HepG2 (cell line): ENCODE data around the gene WDR41. TPM values are rescaled to one million over a fixed set of nuclear protein-coding genes. Genes with fewer than 3 reads are reported as not detected.

Source experiments
- ATAC-seq: fragments of 200-7000 bp; cut with Tn5 transposase; 3 replicates; pipeline ENCODE4 v1.9.1; 2020; ENCODE audit warnings: mild to moderate bottlenecking, moderate library complexity
- BruUV-seq: library from RNA; stranded (reverse); fragments of 400-500 nt; replicated peaks from 2 replicates; lab custom pipeline; 2021; lab: Mats Ljungman, UMichigan
- CTCF ChIA-PET: fragments of 300-600 bp; formaldehyde crosslinking; extraction: SDS; loops from one replicate; lab custom pipeline; 2021; ENCODE audit warnings: low total read pairs, inconsistent platforms, low intra/inter-chr PET ratio; lab: Yijun Ruan, JAX
- POLR2A ChIA-PET: fragments of 350-600 bp; sonication (Branson Sonifier 250); formaldehyde crosslinking; loops from one replicate; lab custom pipeline; 2020; ENCODE audit warnings: antibody characterized with exemption, inconsistent platforms; lab: Yijun Ruan, JAX
- DNase-seq: peaks from one replicate; pipeline ENCODE4 v3.0.0-alpha.2; 2015; ENCODE audit warnings: low spot score
- FAIRE-seq: peaks from 3 replicates; lab custom pipeline; 2011; peaks lifted over from hg19 to GRCh38; lab: Jason Lieb, UNC
- H2AFZ ChIP-seq: one replicate; pipeline ENCODE4 v1.6.1; 2011; ENCODE audit warnings: low read length, inconsistent platforms
- H3K27ac ChIP-seq: fragments of 300-600 bp; 3 replicates; pipeline ENCODE4 v1.8.0; 2011; ENCODE audit warnings: mixed run types, mild to moderate bottlenecking, mixed read lengths, low read length, inconsistent platforms; ENCODE audit not compliant: insufficient read depth; ENCODE audit errors: extremely low read length
- H3K27me3 ChIP-seq, 2 experiments: fragments of 200-600 bp in 1 of 2; 2 replicates in 1 of 2; 3 replicates in 1 of 2; pipeline versions ENCODE4 v1.6.0 to v1.8.0; 2011; ENCODE audit warnings: low read length in 2 of 2, mild to moderate bottlenecking in 2 of 2, moderate library complexity in 2 of 2, inconsistent platforms in 1 of 2; ENCODE audit not compliant: insufficient read depth in 2 of 2, control insufficient read depth in 1 of 2
- H3K36me3 ChIP-seq, 2 experiments: fragments of 200-600 bp in 1 of 2; replicated peaks in 1 of 2; 2 replicates in 1 of 2; 3 replicates in 1 of 2; pipeline versions ENCODE4 v1.5.1 to v1.8.0; 2011; ENCODE audit warnings: low read length in 2 of 2, inconsistent platforms in 1 of 2; ENCODE audit not compliant: insufficient read depth in 2 of 2, control insufficient read depth in 1 of 2
- H3K4me1 ChIP-seq: 2 replicates; pipeline ENCODE4 v1.5.1; 2012; ENCODE audit warnings: low read length, inconsistent platforms; ENCODE audit not compliant: insufficient read depth
- H3K4me2 ChIP-seq: 2 replicates; pipeline ENCODE4 v1.6.0; 2011; ENCODE audit warnings: low read depth, low read length, inconsistent platforms
- H3K4me3 ChIP-seq, 3 experiments: fragments of 200-600 bp in 1 of 3; sonication (generic), shearing (Covaris generic) in 1 of 3; replicated peaks in 1 of 3; 2 replicates each; pipeline ENCODE4 v1.5.1; 2011 to 2016; ENCODE audit warnings: low read length in 3 of 3, inconsistent platforms in 2 of 3, low read depth in 2 of 3, mild to moderate bottlenecking in 2 of 3, control low read depth in 1 of 3, mixed read lengths in 1 of 3; ENCODE audit not compliant: insufficient read depth in 1 of 3
- H3K79me2 ChIP-seq: one replicate; pipeline ENCODE4 v1.6.1; 2011; ENCODE audit warnings: low read length, inconsistent platforms; ENCODE audit not compliant: insufficient read depth
- H3K9ac ChIP-seq: 2 replicates; pipeline ENCODE4 v1.6.0; 2011; ENCODE audit warnings: mild to moderate bottlenecking, low read depth, low read length, inconsistent platforms; ENCODE audit not compliant: insufficient read depth
- H3K9me3 ChIP-seq: 2 replicates; pipeline ENCODE4 v1.5.1; 2012; ENCODE audit warnings: mild to moderate bottlenecking, low read length
- H4K20me1 ChIP-seq: 2 replicates; pipeline ENCODE4 v1.6.0; 2011; ENCODE audit warnings: inconsistent platforms, mild to moderate bottlenecking, low read length, moderate library complexity; ENCODE audit not compliant: insufficient read depth
- ATF7-NPFF ChIP-seq: sonication (generic); formaldehyde crosslinking; IDR thresholded peaks from 2 replicates; pipeline ENCODE4 v1.8.1; 2023; ENCODE audit warnings: mild to moderate bottlenecking, low read depth, missing genetic modification reagents, moderate library complexity
- FOXA3 ChIP-seq: IDR thresholded peaks from 2 replicates; pipeline ENCODE4 v1.6.1; 2016; ENCODE audit warnings: missing genetic modification reagents, missing compliant biosample characterization
- MYC ChIP-seq: sonication (generic); formaldehyde crosslinking; IDR thresholded peaks from 2 replicates; pipeline ENCODE4 v1.9.0; 2021; ENCODE audit warnings: missing genetic modification reagents, borderline replicate concordance
- PRPF4 ChIP-seq: fragments of 200-400 bp; formaldehyde crosslinking; IDR thresholded peaks from 2 replicates; pipeline ENCODE4 v1.6.1; 2016; ENCODE audit warnings: low read length, low read depth; ENCODE audit not compliant: poor library complexity, severe bottlenecking
- ZBTB20 ChIP-seq: sonication (generic); formaldehyde crosslinking; IDR thresholded peaks from 2 replicates; pipeline ENCODE4 v1.8.1; 2023; ENCODE audit warnings: missing genetic modification reagents, low read depth, mild to moderate bottlenecking, borderline replicate concordance
- ZFP82 ChIP-seq: sonication (generic); formaldehyde crosslinking; IDR thresholded peaks from 2 replicates; pipeline ENCODE4 v1.5.1; 2020; ENCODE audit warnings: mild to moderate bottlenecking, missing genetic modification reagents, borderline replicate concordance
- ZNF567 ChIP-seq: sonication (generic); formaldehyde crosslinking; IDR thresholded peaks from 2 replicates; pipeline ENCODE4 v1.8.1; 2023; ENCODE audit warnings: mild to moderate bottlenecking, missing genetic modification reagents, borderline replicate concordance
- ZXDC ChIP-seq: sonication (generic); formaldehyde crosslinking; IDR thresholded peaks from 2 replicates; pipeline ENCODE4 v1.5.0; 2020; ENCODE audit warnings: mild to moderate bottlenecking, missing genetic modification reagents
- WGBS: methylation state at CpG from one replicate; pipeline ENCODE4 v1.1.6; 2017; ENCODE audit warnings: low lambda C conversion rate; 5-methylcytosine and 5-hydroxymethylcytosine counted together
- in situ Hi-C: cut with HindIII; loops from 2 replicates; pipeline ENCODE4 v1.10.0; 2017; ENCODE audit warnings: low pct_unique_long_range_greater_than_20kb; ENCODE audit not compliant: extremely low pct_ligation_motif_present
- intact Hi-C: fragments of 100-400 bp; cut with micrococcal nuclease; formaldehyde crosslinking; loops from one replicate; pipeline ENCODE4 v1.10.0; 2022; ENCODE audit not compliant: unreplicated experiment
- polyA plus RNA-seq, 8 experiments: library from polyadenylated mRNA; depleted of rRNA in 3 of 8; stranded (reverse) in 7 of 8; unstranded in 1 of 8; fragments of >200 nt; fragmentation: Illumina TruSeq in 4 of 8; extraction: Trizol in 4 of 8; gene quantifications; 2 replicates each; pipeline versions ENCODE4 v1.2.1 to v1.2.3, GENCODE V29; 2011 to 2016; ENCODE audit warnings: low read depth in 4 of 8, missing spikeins in 1 of 8, mixed read lengths in 1 of 8; ENCODE audit not compliant: insufficient read depth in 1 of 8
- total RNA-seq, 5 experiments: library from RNA; depleted of rRNA; stranded (reverse); fragments of >200 nt; fragmentation: Illumina TruSeq; extraction: Trizol; gene quantifications; 2 replicates each; pipeline ENCODE4 v1.2.3, GENCODE V29; 2016; ENCODE audit warnings: low read depth in 1 of 5
- TF ChIP-seq, protein P1 (sequence below), 2 experiments: sonication (generic) in 1 of 2; formaldehyde crosslinking in 1 of 2; IDR thresholded peaks; 2 replicates each; pipeline versions ENCODE4 v1.6.1 to v1.9.0; 2014 to 2022; ENCODE audit warnings: antibody characterized with exemption in 1 of 2, borderline replicate concordance in 1 of 2, inconsistent platforms in 1 of 2, low read depth in 1 of 2, missing genetic modification reagents in 1 of 2
- TF ChIP-seq, protein P2 (sequence below): fragments of 450-650 bp; IDR thresholded peaks from 2 replicates; pipeline ENCODE4 v1.6.1; 2017
- TF ChIP-seq, protein P3 (sequence below): sonication (generic); formaldehyde crosslinking; IDR thresholded peaks from 2 replicates; pipeline ENCODE4 v1.4.0; 2020; ENCODE audit warnings: mild to moderate bottlenecking, missing genetic modification reagents, borderline replicate concordance

Gene WDR41
- total and polyA plus RNA-seq, 2 of the 13 experiments (the other 11 are each of a cell fraction or from before 2014, with no cell fraction given) = 18.9 to 39.3 TPM

- in situ Hi-C loops = no loop called here
- H3K27ac ChIP-seq = no peak overlapping the region
- no peaks in the 10 kb centered on the region for H3K9me3 ChIP-seq
- H3K27me3 ChIP-seq = no peaks in the 10 kb centered on the region
- no TSS peak for BruUV-seq
- H3K4me1 ChIP-seq = peaks cover 12% of the 10 kb centered on the region
- intact Hi-C loops = no loop called here
- no peak overlapping the region for H3K4me2 ChIP-seq
- H3K4me3 ChIP-seq = no peak overlapping the region
- ATAC-seq = no peak
- H3K79me2 ChIP-seq = peaks cover 13% of the 10 kb centered on the region
- TF ChIP-seq ZFP82 (no peak), ZNF567 (CRISPR knock-in tag) (no peak), FOXA3 (CRISPR knock-in tag) (no peak), ATF7-NPFF (no peak), PRPF4 (no peak), ZXDC (no peak), MYC (CRISPR knock-in tag) (no peak), ZBTB20 (CRISPR knock-in tag) (no peak)
- TF ChIP-seq, protein P1, sequence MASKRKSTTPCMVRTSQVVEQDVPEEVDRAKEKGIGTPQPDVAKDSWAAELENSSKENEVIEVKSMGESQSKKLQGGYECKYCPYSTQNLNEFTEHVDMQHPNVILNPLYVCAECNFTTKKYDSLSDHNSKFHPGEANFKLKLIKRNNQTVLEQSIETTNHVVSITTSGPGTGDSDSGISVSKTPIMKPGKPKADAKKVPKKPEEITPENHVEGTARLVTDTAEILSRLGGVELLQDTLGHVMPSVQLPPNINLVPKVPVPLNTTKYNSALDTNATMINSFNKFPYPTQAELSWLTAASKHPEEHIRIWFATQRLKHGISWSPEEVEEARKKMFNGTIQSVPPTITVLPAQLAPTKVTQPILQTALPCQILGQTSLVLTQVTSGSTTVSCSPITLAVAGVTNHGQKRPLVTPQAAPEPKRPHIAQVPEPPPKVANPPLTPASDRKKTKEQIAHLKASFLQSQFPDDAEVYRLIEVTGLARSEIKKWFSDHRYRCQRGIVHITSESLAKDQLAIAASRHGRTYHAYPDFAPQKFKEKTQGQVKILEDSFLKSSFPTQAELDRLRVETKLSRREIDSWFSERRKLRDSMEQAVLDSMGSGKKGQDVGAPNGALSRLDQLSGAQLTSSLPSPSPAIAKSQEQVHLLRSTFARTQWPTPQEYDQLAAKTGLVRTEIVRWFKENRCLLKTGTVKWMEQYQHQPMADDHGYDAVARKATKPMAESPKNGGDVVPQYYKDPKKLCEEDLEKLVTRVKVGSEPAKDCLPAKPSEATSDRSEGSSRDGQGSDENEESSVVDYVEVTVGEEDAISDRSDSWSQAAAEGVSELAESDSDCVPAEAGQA (IDR thresholded peaks at IDR 0.05; ENCODE audit: low read depth) = no peak
- TF ChIP-seq, protein P1 (CRISPR knock-in tag; IDR thresholded peaks at IDR 0.05; ENCODE audit: borderline replicate concordance) = no peak
- TF ChIP-seq, protein P2, sequence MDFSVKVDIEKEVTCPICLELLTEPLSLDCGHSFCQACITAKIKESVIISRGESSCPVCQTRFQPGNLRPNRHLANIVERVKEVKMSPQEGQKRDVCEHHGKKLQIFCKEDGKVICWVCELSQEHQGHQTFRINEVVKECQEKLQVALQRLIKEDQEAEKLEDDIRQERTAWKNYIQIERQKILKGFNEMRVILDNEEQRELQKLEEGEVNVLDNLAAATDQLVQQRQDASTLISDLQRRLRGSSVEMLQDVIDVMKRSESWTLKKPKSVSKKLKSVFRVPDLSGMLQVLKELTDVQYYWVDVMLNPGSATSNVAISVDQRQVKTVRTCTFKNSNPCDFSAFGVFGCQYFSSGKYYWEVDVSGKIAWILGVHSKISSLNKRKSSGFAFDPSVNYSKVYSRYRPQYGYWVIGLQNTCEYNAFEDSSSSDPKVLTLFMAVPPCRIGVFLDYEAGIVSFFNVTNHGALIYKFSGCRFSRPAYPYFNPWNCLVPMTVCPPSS = no peak
- TF ChIP-seq, protein P3, sequence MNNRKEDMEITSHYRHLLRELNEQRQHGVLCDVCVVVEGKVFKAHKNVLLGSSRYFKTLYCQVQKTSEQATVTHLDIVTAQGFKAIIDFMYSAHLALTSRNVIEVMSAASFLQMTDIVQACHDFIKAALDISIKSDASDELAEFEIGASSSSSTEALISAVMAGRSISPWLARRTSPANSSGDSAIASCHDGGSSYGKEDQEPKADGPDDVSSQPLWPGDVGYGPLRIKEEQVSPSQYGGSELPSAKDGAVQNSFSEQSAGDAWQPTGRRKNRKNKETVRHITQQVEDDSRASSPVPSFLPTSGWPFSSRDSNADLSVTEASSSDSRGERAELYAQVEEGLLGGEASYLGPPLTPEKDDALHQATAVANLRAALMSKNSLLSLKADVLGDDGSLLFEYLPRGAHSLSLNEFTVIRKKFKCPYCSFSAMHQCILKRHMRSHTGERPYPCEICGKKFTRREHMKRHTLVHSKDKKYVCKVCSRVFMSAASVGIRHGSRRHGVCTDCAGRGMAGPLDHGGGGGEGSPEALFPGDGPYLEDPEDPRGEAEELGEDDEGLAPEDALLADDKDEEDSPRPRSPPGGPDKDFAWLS (CRISPR knock-in tag) = no peak
- TF ChIP-seq, all 625 proteins: peak for 0
- no peak overlapping the region for H2AFZ ChIP-seq
- WGBS = 93% methylated on average over 4 of the region's 4 CpGs
- CTCF ChIA-PET = no interaction called here
- peaks cover 3 to 8% of the 10 kb centered on the region in 2 experiments; a peak in 3 of 5 replicates for H3K36me3 ChIP-seq
- H3K9ac ChIP-seq = no peak overlapping the region
- POLR2A ChIA-PET = no interaction called here
- no peak for FAIRE-seq
- no peaks in the 10 kb centered on the region for H4K20me1 ChIP-seq
- DNase-seq = no peak
These were observed 5.7 kb downstream of the WDR41 start for GRCh38 chr5:77486344-77486962.
